Type B pancreatic cell (in vitro differentiated cells): Measurements from ENCODE around the gene ASIC2. TPM values are rescaled to one million over a fixed set of nuclear protein-coding genes. Genes with fewer than 3 reads are reported as not detected.

ENCODE experiments used
- DNase-seq: peaks from one replicate; pipeline ENCODE4 v3.0.0; 2021; ENCODE audit warnings: mixed read lengths; ENCODE audit not compliant: unreplicated experiment; ENCODE audit errors: extremely low spot score
- H3K27ac Mint-ChIP-seq: 2 replicates; pipeline ENCODE4 v1.8.0; 2021; ENCODE audit warnings: mild to moderate bottlenecking, mixed read lengths
- H3K27me3 Mint-ChIP-seq: 2 replicates; pipeline ENCODE4 v1.8.0; 2021; ENCODE audit warnings: mixed read lengths
- H3K36me3 Mint-ChIP-seq: 2 replicates; pipeline ENCODE4 v1.8.0; 2021; ENCODE audit warnings: mixed read lengths
- H3K4me1 Mint-ChIP-seq: one replicate; pipeline ENCODE4 v1.8.0; 2021; ENCODE audit warnings: mixed read lengths; ENCODE audit not compliant: unreplicated experiment
- H3K4me3 Mint-ChIP-seq: 2 replicates; pipeline ENCODE4 v1.8.0; 2021; ENCODE audit warnings: mild to moderate bottlenecking, mixed read lengths
- H3K9me3 Mint-ChIP-seq: 2 replicates; pipeline ENCODE4 v1.8.0; 2021; ENCODE audit warnings: mixed read lengths
- CTCF ChIP-seq: fragments of 200-600 bp; sonication (generic); conservative IDR thresholded peaks from 2 replicates; pipeline ENCODE4 v1.5.0; 2021; ENCODE audit warnings: antibody characterized with exemption, mild to moderate bottlenecking
- total RNA-seq: library from RNA; stranded (reverse); gene quantifications from 2 replicates; pipeline ENCODE4 v1.2.1, GENCODE V29; 2021; ENCODE audit warnings: low replicate concordance

ASIC2 gene
- total RNA-seq, 1 donor from 2014 or later, result 3.4 TPM

- H3K36me3 Mint-ChIP-seq, result no peaks in the 10 kb centered on the region
- TF ChIP-seq CTCF, result no peak
- H3K4me3 Mint-ChIP-seq, result no peak overlapping the region
- H3K27ac Mint-ChIP-seq, result no peak overlapping the region
- DNase-seq, result no peak
- peaks cover 23% of the 10 kb centered on the region for H3K27me3 Mint-ChIP-seq
- no peaks in the 10 kb centered on the region for H3K4me1 Mint-ChIP-seq
- H3K9me3 Mint-ChIP-seq, result no peaks in the 10 kb centered on the region
These were observed 67.1 kb downstream of the ASIC2 start for GRCh38 chr17:33225994-33226393.

- H3K4me1 Mint-ChIP-seq, result no peaks in the 10 kb centered on the region
- no peak for DNase-seq
- no peaks in the 10 kb centered on the region for H3K9me3 Mint-ChIP-seq
- peaks cover 23% of the 10 kb centered on the region for H3K27me3 Mint-ChIP-seq
- H3K36me3 Mint-ChIP-seq, result no peaks in the 10 kb centered on the region
- TF ChIP-seq CTCF, result no peak
- no peak overlapping the region for H3K27ac Mint-ChIP-seq
- H3K4me3 Mint-ChIP-seq, result no peak overlapping the region
These were observed 67.6 kb downstream of the ASIC2 start for GRCh38 chr17:33225509-33225908.

- no peaks in the 10 kb centered on the region for H3K4me1 Mint-ChIP-seq
- H3K36me3 Mint-ChIP-seq, result no peaks in the 10 kb centered on the region
- no peak overlapping the region for H3K4me3 Mint-ChIP-seq
- no peak for TF ChIP-seq CTCF
- H3K27ac Mint-ChIP-seq, result no peak overlapping the region
- peaks cover 34% of the 10 kb centered on the region for H3K27me3 Mint-ChIP-seq
- H3K9me3 Mint-ChIP-seq, result no peaks in the 10 kb centered on the region
- no peak for DNase-seq
These were observed 73.1 kb downstream of the ASIC2 start for GRCh38 chr17:33220036-33220435.

GRCh38 chr17:33218698-33219601 lies 74.1 kb downstream of the ASIC2 start:
- TF ChIP-seq CTCF, result no peak
- Mint-ChIP-seq H3K4me3 (no peak overlapping the region), H3K27me3 (peaks cover 36% of the 10 kb centered on the region), H3K4me1 (no peaks in the 10 kb centered on the region), H3K36me3 (no peaks in the 10 kb centered on the region), H3K27ac (no peak overlapping the region), H3K9me3 (no peaks in the 10 kb centered on the region)
- DNase-seq, result no peak

- TF ChIP-seq CTCF, result no peak
- DNase-seq, result no peak
- Mint-ChIP-seq H3K27ac (no peak overlapping the region), H3K36me3 (no peaks in the 10 kb centered on the region), H3K4me3 (no peak overlapping the region), H3K4me1 (no peaks in the 10 kb centered on the region), H3K27me3 (peaks cover 42% of the 10 kb centered on the region), H3K9me3 (no peaks in the 10 kb centered on the region)
These were observed 75.2 kb downstream of the ASIC2 start for GRCh38 chr17:33217891-33218290.
